ENCODE measurements around the gene WRNIP1.

The WRNIP1 gene

GRCh38 chr6:2767657-2768524 is 2.7 kb downstream of the WRNIP1 start:
- Histone ChIP-seq H3K9ac (ENCODE audit: low read length) (no peak overlapping the region), H3K36me3 (ENCODE audit: control insufficient read depth, insufficient read depth, low read length) (peaks cover 3% of the 10 kb centered on the region), H3K27ac (ENCODE audit: low read depth, low read length) (no peak overlapping the region), H3K4me3 (ENCODE audit: low read length) (peak overlapping the region; percentile 82), H3K27me3 (ENCODE audit: control insufficient read depth, insufficient read depth, low read length) (no peaks in the 10 kb centered on the region), H3K4me1 (ENCODE audit: control insufficient read depth, insufficient read depth, low read length) (peaks cover 13% of the 10 kb centered on the region)

- H3K4me1 ChIP-seq (ENCODE audit: control insufficient read depth, insufficient read depth, low read length) = peaks cover 13% of the 10 kb centered on the region
- H3K36me3 ChIP-seq (ENCODE audit: control insufficient read depth, insufficient read depth, low read length) = peaks cover 3% of the 10 kb centered on the region
- H3K27me3 ChIP-seq (ENCODE audit: control insufficient read depth, insufficient read depth, low read length) = no peaks in the 10 kb centered on the region
- no peak overlapping the region for H3K9ac ChIP-seq (ENCODE audit: low read length)
- no peak overlapping the region for H3K4me3 ChIP-seq (ENCODE audit: low read length)
- H3K27ac ChIP-seq (ENCODE audit: low read depth, low read length) = no peak overlapping the region
These were observed 3.5 kb downstream of the WRNIP1 start for GRCh38 chr6:2768696-2769095.

GRCh38 chr6:2770171-2770570 is 5.0 kb downstream of the WRNIP1 start:
- peaks cover 13% of the 10 kb centered on the region for H3K4me1 ChIP-seq (ENCODE audit: control insufficient read depth, insufficient read depth, low read length)
- no peak overlapping the region for H3K27ac ChIP-seq (ENCODE audit: low read depth, low read length)
- no peaks in the 10 kb centered on the region for H3K27me3 ChIP-seq (ENCODE audit: control insufficient read depth, insufficient read depth, low read length)
- H3K36me3 ChIP-seq (ENCODE audit: control insufficient read depth, insufficient read depth, low read length) = peaks cover 7% of the 10 kb centered on the region
- H3K4me3 ChIP-seq (ENCODE audit: low read length) = no peak overlapping the region
- H3K9ac ChIP-seq (ENCODE audit: low read length) = no peak overlapping the region

GRCh38 chr6:2771079-2771478 is 5.9 kb downstream of the WRNIP1 start:
- no peak overlapping the region for H3K27ac ChIP-seq (ENCODE audit: low read depth, low read length)
- H3K36me3 ChIP-seq (ENCODE audit: control insufficient read depth, insufficient read depth, low read length) = peaks cover 7% of the 10 kb centered on the region
- no peak overlapping the region for H3K4me3 ChIP-seq (ENCODE audit: low read length)
- no peak overlapping the region for H3K9ac ChIP-seq (ENCODE audit: low read length)
- H3K27me3 ChIP-seq (ENCODE audit: control insufficient read depth, insufficient read depth, low read length) = no peaks in the 10 kb centered on the region
- peaks cover 13% of the 10 kb centered on the region for H3K4me1 ChIP-seq (ENCODE audit: control insufficient read depth, insufficient read depth, low read length)

GRCh38 chr6:2772840-2773239 is 7.6 kb downstream of the WRNIP1 start:
- Histone ChIP-seq H3K27me3 (ENCODE audit: control insufficient read depth, insufficient read depth, low read length) (no peaks in the 10 kb centered on the region), H3K9ac (ENCODE audit: low read length) (no peak overlapping the region), H3K4me1 (ENCODE audit: control insufficient read depth, insufficient read depth, low read length) (peaks cover 2% of the 10 kb centered on the region), H3K36me3 (ENCODE audit: control insufficient read depth, insufficient read depth, low read length) (peaks cover 7% of the 10 kb centered on the region), H3K4me3 (ENCODE audit: low read length) (no peak overlapping the region), H3K27ac (ENCODE audit: low read depth, low read length) (no peak overlapping the region)

- Histone ChIP-seq H3K4me1 (ENCODE audit: control insufficient read depth, insufficient read depth, low read length) (no peaks in the 10 kb centered on the region), H3K27me3 (ENCODE audit: control insufficient read depth, insufficient read depth, low read length) (no peaks in the 10 kb centered on the region), H3K36me3 (ENCODE audit: control insufficient read depth, insufficient read depth, low read length) (peaks cover 7% of the 10 kb centered on the region), H3K27ac (ENCODE audit: low read depth, low read length) (no peak overlapping the region), H3K4me3 (ENCODE audit: low read length) (no peak overlapping the region), H3K9ac (ENCODE audit: low read length) (no peak overlapping the region)
These were observed 8.3 kb downstream of the WRNIP1 start for GRCh38 chr6:2773449-2773848.

GRCh38 chr6:2775003-2775402 is 9.8 kb downstream of the WRNIP1 start:
- Histone ChIP-seq H3K9ac (ENCODE audit: low read length) (no peak overlapping the region), H3K27me3 (ENCODE audit: control insufficient read depth, insufficient read depth, low read length) (no peaks in the 10 kb centered on the region), H3K36me3 (ENCODE audit: control insufficient read depth, insufficient read depth, low read length) (peaks cover 7% of the 10 kb centered on the region), H3K4me3 (ENCODE audit: low read length) (no peak overlapping the region), H3K27ac (ENCODE audit: low read depth, low read length) (no peak overlapping the region), H3K4me1 (ENCODE audit: control insufficient read depth, insufficient read depth, low read length) (no peaks in the 10 kb centered on the region)

GRCh38 chr6:2777249-2777648 is 12.1 kb downstream of the WRNIP1 start:
- H3K36me3 ChIP-seq (ENCODE audit: control insufficient read depth, insufficient read depth, low read length) = peaks cover 7% of the 10 kb centered on the region

GRCh38 chr6:2780102-2780737 is 15.0 kb downstream of the WRNIP1 start:
- Histone ChIP-seq H3K27me3 (ENCODE audit: control insufficient read depth, insufficient read depth, low read length) (no peaks in the 10 kb centered on the region), H3K4me1 (ENCODE audit: control insufficient read depth, insufficient read depth, low read length) (no peaks in the 10 kb centered on the region), H3K9ac (ENCODE audit: low read length) (no peak overlapping the region), H3K27ac (ENCODE audit: low read depth, low read length) (no peak overlapping the region), H3K36me3 (ENCODE audit: control insufficient read depth, insufficient read depth, low read length) (peaks cover 7% of the 10 kb centered on the region), H3K4me3 (ENCODE audit: low read length) (no peak overlapping the region)

More at GRCh38 chr6:2777249-2777648, 12.1 kb downstream of the WRNIP1 start:
- Histone ChIP-seq H3K4me3 (ENCODE audit: low read length) (no peak overlapping the region), H3K27ac (ENCODE audit: low read depth, low read length) (no peak overlapping the region), H3K27me3 (ENCODE audit: control insufficient read depth, insufficient read depth, low read length) (no peaks in the 10 kb centered on the region), H3K4me1 (ENCODE audit: control insufficient read depth, insufficient read depth, low read length) (no peaks in the 10 kb centered on the region), H3K9ac (ENCODE audit: low read length) (no peak overlapping the region)

- no peak overlapping the region for H3K4me3 ChIP-seq (ENCODE audit: low read length)
- no peaks in the 10 kb centered on the region for H3K27me3 ChIP-seq (ENCODE audit: control insufficient read depth, insufficient read depth, low read length)
- no peak overlapping the region for H3K27ac ChIP-seq (ENCODE audit: low read depth, low read length)
- no peak overlapping the region for H3K9ac ChIP-seq (ENCODE audit: low read length)
- peaks cover 7% of the 10 kb centered on the region for H3K36me3 ChIP-seq (ENCODE audit: control insufficient read depth, insufficient read depth, low read length)
- no peaks in the 10 kb centered on the region for H3K4me1 ChIP-seq (ENCODE audit: control insufficient read depth, insufficient read depth, low read length)
These were observed 16.6 kb downstream of the WRNIP1 start for GRCh38 chr6:2781685-2782355.

GRCh38 chr6:2782356-2782708 is 17.1 kb downstream of the WRNIP1 start:
- no peak overlapping the region for H3K27ac ChIP-seq (ENCODE audit: low read depth, low read length)
- peaks cover 7% of the 10 kb centered on the region for H3K36me3 ChIP-seq (ENCODE audit: control insufficient read depth, insufficient read depth, low read length)
- no peaks in the 10 kb centered on the region for H3K27me3 ChIP-seq (ENCODE audit: control insufficient read depth, insufficient read depth, low read length)
- no peak overlapping the region for H3K4me3 ChIP-seq (ENCODE audit: low read length)
- H3K9ac ChIP-seq (ENCODE audit: low read length) = no peak overlapping the region
- no peaks in the 10 kb centered on the region for H3K4me1 ChIP-seq (ENCODE audit: control insufficient read depth, insufficient read depth, low read length)

- H3K27ac ChIP-seq (ENCODE audit: low read depth, low read length) = no peak overlapping the region
- H3K27me3 ChIP-seq (ENCODE audit: control insufficient read depth, insufficient read depth, low read length) = no peaks in the 10 kb centered on the region
- H3K4me3 ChIP-seq (ENCODE audit: low read length) = no peak overlapping the region
- peaks cover 7% of the 10 kb centered on the region for H3K36me3 ChIP-seq (ENCODE audit: control insufficient read depth, insufficient read depth, low read length)
- H3K9ac ChIP-seq (ENCODE audit: low read length) = no peak overlapping the region
- H3K4me1 ChIP-seq (ENCODE audit: control insufficient read depth, insufficient read depth, low read length) = no peaks in the 10 kb centered on the region
These were observed 17.6 kb downstream of the WRNIP1 start for GRCh38 chr6:2782825-2783187.

Measured in rectal smooth muscle tissue (tissue), 1 donor.